Measurements from ENCODE around the gene EFL1.

- no peak for TF ChIP-seq POLR2A (IDR thresholded peaks at IDR 0.05)
- TF ChIP-seq CTCF (IDR thresholded peaks at IDR 0.05) = no peak
Measured at GRCh38 chr15:82133251-82133650, 129.3 kb downstream of the EFL1 start.

Measured in uterus (tissue), 2 donors.